ENCODE measurements around the gene SPATS2L. TPM values are rescaled to one million over a fixed set of nuclear protein-coding genes. Genes with fewer than 3 reads are reported as not detected.

Gene SPATS2L
- total RNA-seq, 2 donors from 2014 or later: 77.4 to 88.7 TPM

GRCh38 chr2:200453853-200454534 is 147.5 kb downstream of the SPATS2L start:
- H3K27me3 ChIP-seq (replicated peaks; ENCODE audit: insufficient read depth): no peaks in the 10 kb centered on the region
- H3K4me3 ChIP-seq: no peak overlapping the region
- 81% methylated on average over 5 of the region's 5 CpGs for WGBS
- DNase-seq (ENCODE audit: low spot score): no peak
- no peak overlapping the region for H3K27ac ChIP-seq
- H3K9me3 ChIP-seq: no peaks in the 10 kb centered on the region
- H3K36me3 ChIP-seq: no peaks in the 10 kb centered on the region
- TF ChIP-seq POLR2A (IDR thresholded peaks at IDR 0.05) (no peak), CTCF (IDR thresholded peaks at IDR 0.05) (no peak), POLR2AphosphoS5 (IDR thresholded peaks at IDR 0.05) (no peak)
- intact Hi-C loops (cut with DNase I): no loop called here
- no peaks in the 10 kb centered on the region for H3K4me1 ChIP-seq (replicated peaks)

GRCh38 chr2:200454927-200455801 is 148.7 kb downstream of the SPATS2L start:
- 87% methylated on average over 4 of the region's 4 CpGs for WGBS
- intact Hi-C loops (cut with DNase I): no loop called here
- Histone ChIP-seq H3K4me1 (replicated peaks) (no peaks in the 10 kb centered on the region), H3K27me3 (replicated peaks; ENCODE audit: insufficient read depth) (no peaks in the 10 kb centered on the region), H3K4me3 (no peak overlapping the region), H3K36me3 (no peaks in the 10 kb centered on the region), H3K27ac (no peak overlapping the region), H3K9me3 (no peaks in the 10 kb centered on the region)
- no peak for DNase-seq (ENCODE audit: low spot score)
- TF ChIP-seq POLR2A (IDR thresholded peaks at IDR 0.05): no peak
- no peak for TF ChIP-seq POLR2AphosphoS5 (IDR thresholded peaks at IDR 0.05)
- TF ChIP-seq CTCF (IDR thresholded peaks at IDR 0.05): no peak

GRCh38 chr2:200455958-200456421 is 149.5 kb downstream of the SPATS2L start:
- intact Hi-C loops (cut with DNase I): no loop called here
- H3K4me1 ChIP-seq (replicated peaks): no peaks in the 10 kb centered on the region
- no peak overlapping the region for H3K4me3 ChIP-seq
- 61% methylated on average over 4 of the region's 4 CpGs for WGBS
- no peak for DNase-seq (ENCODE audit: low spot score)
- H3K27ac ChIP-seq: no peak overlapping the region
- H3K27me3 ChIP-seq (replicated peaks; ENCODE audit: insufficient read depth): no peaks in the 10 kb centered on the region
- H3K36me3 ChIP-seq: no peaks in the 10 kb centered on the region
- no peaks in the 10 kb centered on the region for H3K9me3 ChIP-seq
- TF ChIP-seq POLR2AphosphoS5 (IDR thresholded peaks at IDR 0.05) (no peak), CTCF (IDR thresholded peaks at IDR 0.05) (no peak), POLR2A (IDR thresholded peaks at IDR 0.05) (no peak)

GRCh38 chr2:200456567-200456966 is 150.1 kb downstream of the SPATS2L start:
- no peaks in the 10 kb centered on the region for H3K9me3 ChIP-seq
- H3K27me3 ChIP-seq (replicated peaks; ENCODE audit: insufficient read depth): no peaks in the 10 kb centered on the region
- no peak overlapping the region for H3K4me3 ChIP-seq
- no peak overlapping the region for H3K27ac ChIP-seq
- no peaks in the 10 kb centered on the region for H3K4me1 ChIP-seq (replicated peaks)
- H3K36me3 ChIP-seq: no peaks in the 10 kb centered on the region
- intact Hi-C loops (cut with DNase I): no loop called here
- DNase-seq (ENCODE audit: low spot score): no peak
- WGBS: 83% methylated on average over 2 of the region's 2 CpGs
- TF ChIP-seq CTCF (IDR thresholded peaks at IDR 0.05): no peak
- no peak for TF ChIP-seq POLR2A (IDR thresholded peaks at IDR 0.05)
- no peak for TF ChIP-seq POLR2AphosphoS5 (IDR thresholded peaks at IDR 0.05)

Data from prostate gland (tissue), 2 donors.